AG09309 (cell line): ENCODE results near the gene AKIP1.
"Not testable (repeated sequence)": the region's sequence is repeated elsewhere in the genome, so short reads cannot be mapped to it uniquely, and the experiment has no call there.

Source experiments
- DNase-seq: peaks from one replicate; pipeline ENCODE4 v3.0.0-alpha.2; 2010; ENCODE audit warnings: low read depth
- H3K4me3 ChIP-seq: 2 replicates; pipeline ENCODE4 v1.5.1; 2011; ENCODE audit warnings: mild to moderate bottlenecking, low read depth, low read length, moderate library complexity; ENCODE audit not compliant: control insufficient read depth
- TF ChIP-seq, protein P1 (sequence below): IDR thresholded peaks from 2 replicates; pipeline ENCODE4 v1.5.1; 2011; ENCODE audit warnings: mild to moderate bottlenecking, low read depth, low read length, inconsistent platforms; ENCODE audit not compliant: insufficient read depth, control insufficient read depth; ENCODE audit errors: missing control alignments

Gene AKIP1

DNA sequence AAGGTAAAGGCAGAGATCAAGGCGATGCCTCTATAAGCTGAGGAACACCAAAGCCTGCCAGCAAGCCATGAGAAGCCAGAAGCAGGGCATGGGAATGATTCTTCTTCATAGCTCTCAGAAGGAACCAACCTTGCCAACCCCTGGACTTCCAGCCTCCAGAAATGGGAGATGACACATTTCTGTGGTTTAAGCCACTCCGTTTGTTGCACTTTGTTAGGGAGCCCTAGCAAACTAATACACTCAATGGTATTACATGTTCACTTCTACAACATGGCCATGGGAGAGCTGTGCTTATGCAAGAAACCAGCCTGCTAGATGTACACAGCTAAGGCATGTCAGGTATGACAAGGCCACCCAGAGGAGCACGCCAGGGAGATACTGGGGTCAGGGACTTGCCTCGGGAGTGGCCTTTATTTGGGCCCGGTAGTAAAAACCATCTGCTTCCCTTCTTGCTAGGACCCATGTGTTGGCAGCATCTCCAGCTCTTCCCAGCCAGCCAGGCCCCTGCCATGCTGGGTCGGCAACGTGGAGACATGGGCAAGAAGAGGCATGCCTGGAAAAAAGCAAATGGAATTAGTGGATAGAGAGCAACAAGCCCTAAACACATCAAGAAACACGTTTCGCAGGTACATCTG, 18.1 kb downstream of the AKIP1 start:
- TF ChIP-seq, protein P1, sequence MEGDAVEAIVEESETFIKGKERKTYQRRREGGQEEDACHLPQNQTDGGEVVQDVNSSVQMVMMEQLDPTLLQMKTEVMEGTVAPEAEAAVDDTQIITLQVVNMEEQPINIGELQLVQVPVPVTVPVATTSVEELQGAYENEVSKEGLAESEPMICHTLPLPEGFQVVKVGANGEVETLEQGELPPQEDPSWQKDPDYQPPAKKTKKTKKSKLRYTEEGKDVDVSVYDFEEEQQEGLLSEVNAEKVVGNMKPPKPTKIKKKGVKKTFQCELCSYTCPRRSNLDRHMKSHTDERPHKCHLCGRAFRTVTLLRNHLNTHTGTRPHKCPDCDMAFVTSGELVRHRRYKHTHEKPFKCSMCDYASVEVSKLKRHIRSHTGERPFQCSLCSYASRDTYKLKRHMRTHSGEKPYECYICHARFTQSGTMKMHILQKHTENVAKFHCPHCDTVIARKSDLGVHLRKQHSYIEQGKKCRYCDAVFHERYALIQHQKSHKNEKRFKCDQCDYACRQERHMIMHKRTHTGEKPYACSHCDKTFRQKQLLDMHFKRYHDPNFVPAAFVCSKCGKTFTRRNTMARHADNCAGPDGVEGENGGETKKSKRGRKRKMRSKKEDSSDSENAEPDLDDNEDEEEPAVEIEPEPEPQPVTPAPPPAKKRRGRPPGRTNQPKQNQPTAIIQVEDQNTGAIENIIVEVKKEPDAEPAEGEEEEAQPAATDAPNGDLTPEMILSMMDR = no peak

DNA sequence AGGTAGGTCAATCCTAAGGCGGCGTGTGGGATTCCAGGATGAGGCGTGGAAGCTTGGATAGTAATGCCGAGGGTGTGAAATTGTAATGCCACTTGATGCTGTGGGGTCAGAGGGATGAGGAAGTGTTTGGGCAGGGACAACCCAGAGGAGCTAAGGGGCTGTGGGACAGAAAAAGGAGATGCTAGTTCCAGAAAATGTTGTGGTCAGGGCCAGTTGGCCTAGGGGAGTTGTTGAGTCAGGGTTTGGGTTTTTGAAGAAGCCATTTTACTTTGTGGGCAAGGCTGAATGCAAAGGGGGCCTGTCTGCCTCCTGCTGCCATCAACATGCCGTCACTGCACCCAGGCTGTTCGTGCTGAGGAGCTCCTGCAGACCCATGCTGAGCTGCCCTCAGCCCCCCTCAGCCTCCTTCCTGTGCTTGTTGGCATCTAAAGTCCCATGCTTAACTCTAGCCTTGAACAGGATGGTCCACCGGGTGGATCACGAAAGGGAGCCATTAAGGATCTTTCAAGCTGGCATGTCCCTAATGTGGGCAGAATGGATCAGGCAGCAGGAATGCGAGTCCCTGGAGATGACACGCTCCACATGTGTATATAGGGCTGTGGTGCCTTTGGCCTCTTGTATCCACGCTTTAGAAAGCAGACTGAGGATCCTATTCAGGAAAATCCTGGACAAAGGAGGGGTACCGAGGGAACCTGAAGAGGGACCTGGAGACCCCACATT, 19.6 kb downstream of the AKIP1 start:
- TF ChIP-seq, protein P1 = no peak
- H3K4me3 ChIP-seq = no peak overlapping the region
- DNase-seq = no peak

More for the DNA sequence above, 18.1 kb downstream of the AKIP1 start:
- no peak overlapping the region for H3K4me3 ChIP-seq
- DNase-seq = peak; percentile 32

DNA sequence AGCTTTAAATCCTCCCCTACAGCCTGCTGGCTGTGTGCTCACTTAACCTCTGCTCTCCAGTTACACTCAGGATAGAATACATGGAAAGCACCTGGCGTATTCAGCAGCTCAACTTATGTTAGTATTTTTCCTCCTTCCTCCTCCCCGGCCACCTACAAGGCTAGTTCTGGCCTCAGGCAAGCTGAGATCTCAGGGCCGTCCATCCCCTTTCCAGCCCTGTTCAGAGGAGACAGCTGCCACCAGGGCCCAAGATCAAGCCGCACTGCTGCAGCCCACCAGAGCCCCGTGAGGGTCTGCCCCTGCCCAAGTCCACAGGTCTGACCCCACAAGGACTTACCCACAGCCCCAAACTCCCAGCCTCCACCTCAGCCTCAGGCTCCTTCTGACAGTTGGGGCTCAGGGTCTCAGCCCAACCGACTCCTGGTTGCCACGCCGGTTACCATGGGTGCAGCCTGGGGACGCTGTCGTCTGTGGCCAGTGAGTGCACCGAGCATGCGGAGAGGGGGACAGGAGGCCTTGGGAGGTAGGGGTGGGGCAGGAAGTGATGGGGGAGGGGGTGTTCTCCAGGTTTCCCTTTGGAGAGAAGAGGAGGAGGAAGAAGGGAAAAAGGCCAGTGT, 21.7 kb downstream of the AKIP1 start, which contains the start of gene C11orf16:
Gene C11orf16 (minus strand): TSS at position 384 of the 617 bp plus-strand sequence. CDS start 639 bp downstream, outside the sequence.
- no peak within 1 kb of the TSS for H3K4me3 ChIP-seq
- TF ChIP-seq, protein P1 = no peak
- DNase-seq = no peak

DNA sequence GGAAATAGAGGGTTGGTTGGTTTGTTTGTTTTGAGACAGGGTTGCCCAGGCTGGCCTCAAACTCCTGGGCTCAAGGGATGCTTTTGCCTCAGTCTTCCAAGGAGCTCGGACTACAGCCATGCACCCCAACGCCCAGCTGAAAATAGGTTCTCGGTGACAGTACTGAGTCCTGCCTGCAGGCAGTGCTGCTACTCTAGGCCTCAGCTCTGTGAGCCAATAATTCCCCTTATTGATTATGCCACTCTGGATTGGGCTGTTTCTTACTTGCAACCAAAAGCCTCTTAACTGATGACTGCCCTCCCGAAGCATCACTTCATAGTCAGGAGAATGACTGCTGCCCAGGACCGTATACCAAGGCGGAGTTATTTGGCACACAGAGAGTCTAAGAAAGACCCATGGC, 22.9 kb downstream of the AKIP1 start:
- TF ChIP-seq, protein P1 = no peak
- DNase-seq = no peak
- H3K4me3 ChIP-seq = no peak overlapping the region

DNA sequence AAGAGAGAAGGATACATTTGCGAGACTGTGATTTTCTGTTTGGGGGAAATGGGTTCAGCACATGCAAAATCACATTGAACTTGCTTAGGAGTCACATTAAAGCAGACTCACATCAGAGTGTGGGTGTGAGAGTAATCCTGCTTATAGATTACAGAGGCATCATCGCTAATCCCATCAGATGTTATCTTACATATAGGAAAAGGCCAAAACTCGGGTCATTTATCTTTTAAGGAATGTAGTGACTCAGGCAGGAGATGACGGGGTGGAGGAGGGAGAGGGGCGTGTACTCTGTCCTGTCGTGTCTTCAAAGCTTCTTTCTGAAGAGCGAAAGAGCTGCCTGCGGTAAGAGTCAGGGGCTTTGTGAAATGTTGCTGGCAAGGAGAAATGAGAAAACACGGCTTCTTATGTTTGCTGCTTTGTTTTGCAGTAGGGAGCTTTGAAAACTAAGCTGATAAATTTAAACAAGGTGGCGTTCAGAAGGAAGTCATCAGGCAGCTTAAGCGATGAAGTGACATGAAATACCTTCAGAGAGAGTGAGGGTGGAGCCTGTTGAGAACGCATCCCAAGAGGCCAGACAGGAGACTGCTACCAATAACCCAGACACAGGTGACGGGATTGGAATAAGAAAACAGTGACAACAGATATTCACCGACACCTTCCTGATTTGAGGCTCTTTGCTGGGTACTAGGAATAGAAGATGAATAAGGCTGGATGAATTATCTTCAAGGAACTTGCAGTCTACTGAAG, 23.9 kb downstream of the AKIP1 start:
- peak; percentile 10 for DNase-seq
- no peak overlapping the region for H3K4me3 ChIP-seq
- TF ChIP-seq, protein P1 = no peak

DNA sequence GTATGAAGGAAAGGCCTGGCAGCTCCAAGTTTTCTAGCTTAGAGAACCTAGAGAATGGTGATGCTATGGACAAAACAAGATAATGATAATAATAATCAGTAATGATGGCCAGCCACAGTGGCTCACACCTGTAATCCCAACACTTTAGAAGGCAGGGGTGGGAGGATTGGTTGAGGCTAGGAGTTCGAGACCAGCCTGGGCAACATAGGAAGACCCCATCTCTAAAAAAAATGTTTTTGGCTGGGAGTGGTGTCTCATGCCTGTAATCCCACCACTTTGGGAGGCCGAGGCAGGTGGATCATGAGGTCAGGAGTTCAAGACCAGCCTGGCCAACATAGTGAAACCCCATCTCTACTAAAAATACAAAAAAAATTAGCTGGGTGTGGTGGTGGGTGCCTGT, 24.8 kb downstream of the AKIP1 start:
- not testable (repeated sequence) for DNase-seq, H3K4me3 ChIP-seq
